Liver (tissue), 3 donors: ENCODE measurements around the gene CLMN.

Experiments used
- FOXA1 ChIP-seq: IDR thresholded peaks from 2 replicates; pipeline ENCODE4 v1.6.1; 2016; ENCODE audit warnings: antibody characterized with exemption
- MAX ChIP-seq: IDR thresholded peaks from 2 replicates; pipeline ENCODE4 v1.6.1; 2016; ENCODE audit warnings: antibody characterized with exemption
- REST ChIP-seq: IDR thresholded peaks from 2 replicates; pipeline ENCODE4 v1.6.1; 2016; ENCODE audit warnings: antibody characterized with exemption, mild to moderate bottlenecking
- TAF1 ChIP-seq: conservative IDR thresholded peaks from 2 replicates; pipeline ENCODE4 v1.6.1; 2016; ENCODE audit warnings: antibody characterized with exemption, mild to moderate bottlenecking
- YY1 ChIP-seq: IDR thresholded peaks from 2 replicates; pipeline ENCODE4 v1.6.1; 2016; ENCODE audit warnings: antibody characterized with exemption, mild to moderate bottlenecking
- ZBTB33 ChIP-seq: IDR thresholded peaks from 2 replicates; pipeline ENCODE4 v1.6.1; 2016; ENCODE audit warnings: antibody characterized with exemption
- TF ChIP-seq, protein P1 (sequence below): fragments of 150-350 bp; IDR thresholded peaks from 2 replicates; pipeline ENCODE4 v1.5.1; 2017; ENCODE audit warnings: improper control_type of control experiment, low read depth, low read length; ENCODE audit not compliant: missing input control
- donor health status: healthy.
- donor health status: healthy.

GRCh38 chr14:95356245-95356869, 36.6 kb upstream of the CLMN start:
- TF ChIP-seq, protein P1, sequence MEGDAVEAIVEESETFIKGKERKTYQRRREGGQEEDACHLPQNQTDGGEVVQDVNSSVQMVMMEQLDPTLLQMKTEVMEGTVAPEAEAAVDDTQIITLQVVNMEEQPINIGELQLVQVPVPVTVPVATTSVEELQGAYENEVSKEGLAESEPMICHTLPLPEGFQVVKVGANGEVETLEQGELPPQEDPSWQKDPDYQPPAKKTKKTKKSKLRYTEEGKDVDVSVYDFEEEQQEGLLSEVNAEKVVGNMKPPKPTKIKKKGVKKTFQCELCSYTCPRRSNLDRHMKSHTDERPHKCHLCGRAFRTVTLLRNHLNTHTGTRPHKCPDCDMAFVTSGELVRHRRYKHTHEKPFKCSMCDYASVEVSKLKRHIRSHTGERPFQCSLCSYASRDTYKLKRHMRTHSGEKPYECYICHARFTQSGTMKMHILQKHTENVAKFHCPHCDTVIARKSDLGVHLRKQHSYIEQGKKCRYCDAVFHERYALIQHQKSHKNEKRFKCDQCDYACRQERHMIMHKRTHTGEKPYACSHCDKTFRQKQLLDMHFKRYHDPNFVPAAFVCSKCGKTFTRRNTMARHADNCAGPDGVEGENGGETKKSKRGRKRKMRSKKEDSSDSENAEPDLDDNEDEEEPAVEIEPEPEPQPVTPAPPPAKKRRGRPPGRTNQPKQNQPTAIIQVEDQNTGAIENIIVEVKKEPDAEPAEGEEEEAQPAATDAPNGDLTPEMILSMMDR = no peak
- no peak for TF ChIP-seq MAX
- no peak for TF ChIP-seq TAF1
- no peak for TF ChIP-seq REST
- TF ChIP-seq FOXA1 = no peak
- TF ChIP-seq ZBTB33 = no peak
- no peak for TF ChIP-seq YY1
